ENCODE data around the gene HDGFL2.

HDGFL2 gene

GRCh38 chr19:4444765-4445741, 27.0 kb upstream of the HDGFL2 start:
- in situ Hi-C loops (cut with MboI; ENCODE audit: low sequenced_read_pairs): no loop called here

- in situ Hi-C loops (cut with MboI; ENCODE audit: low sequenced_read_pairs): no loop called here
Measured at GRCh38 chr19:4445963-4446703, 26.0 kb upstream of the HDGFL2 start.

- in situ Hi-C loops (cut with MboI; ENCODE audit: low sequenced_read_pairs): no loop called here
Measured at GRCh38 chr19:4446704-4447200, 25.3 kb upstream of the HDGFL2 start.

- in situ Hi-C loops (cut with MboI; ENCODE audit: low sequenced_read_pairs): no loop called here
Measured at GRCh38 chr19:4447327-4448146, 24.6 kb upstream of the HDGFL2 start.

- in situ Hi-C loops (cut with MboI; ENCODE audit: low sequenced_read_pairs): no loop called here
Measured at GRCh38 chr19:4448147-4448985, 23.7 kb upstream of the HDGFL2 start.

GRCh38 chr19:4449022-4449638, 23.0 kb upstream of the HDGFL2 start:
- in situ Hi-C loops (cut with MboI; ENCODE audit: low sequenced_read_pairs): no loop called here

- in situ Hi-C loops (cut with MboI; ENCODE audit: low sequenced_read_pairs): no loop called here
Measured at GRCh38 chr19:4449639-4450028, 22.5 kb upstream of the HDGFL2 start.

- in situ Hi-C loops (cut with MboI; ENCODE audit: low sequenced_read_pairs): no loop called here
Measured at GRCh38 chr19:4452230-4452990, 19.7 kb upstream of the HDGFL2 start.

GRCh38 chr19:4453232-4454179, 18.6 kb upstream of the HDGFL2 start:
- in situ Hi-C loops (cut with MboI; ENCODE audit: low sequenced_read_pairs): no loop called here

GRCh38 chr19:4454747-4455718, 17.1 kb upstream of the HDGFL2 start:
- in situ Hi-C loops (cut with MboI; ENCODE audit: low sequenced_read_pairs): no loop called here

GRCh38 chr19:4455719-4456475, 16.2 kb upstream of the HDGFL2 start:
- in situ Hi-C loops (cut with MboI; ENCODE audit: low sequenced_read_pairs): no loop called here

GRCh38 chr19:4456476-4456842, 15.6 kb upstream of the HDGFL2 start:
- in situ Hi-C loops (cut with MboI; ENCODE audit: low sequenced_read_pairs): no loop called here

- in situ Hi-C loops (cut with MboI; ENCODE audit: low sequenced_read_pairs): no loop called here
Measured at GRCh38 chr19:4456843-4457653, 15.0 kb upstream of the HDGFL2 start.

- in situ Hi-C loops (cut with MboI; ENCODE audit: low sequenced_read_pairs): no loop called here
Measured at GRCh38 chr19:4457654-4458395, 14.3 kb upstream of the HDGFL2 start, which contains the start of gene UBXN6. UBXN6 (minus strand) TSS chr19:4457794; CDS start chr19:4457697, 97 bp downstream.
